Esophagus muscularis mucosa (tissue), 4 donors: ENCODE measurements around the gene IGF2BP3. TPM values are rescaled to one million over a fixed set of nuclear protein-coding genes. Genes with fewer than 3 reads are reported as not detected.

ENCODE experiments used
- DNase-seq: peaks from one replicate; pipeline ENCODE4 v3.0.0-alpha.2; 2017; ENCODE audit errors: extremely low spot score
- H3K27ac ChIP-seq, 4 donors: fragments of 200-600 bp; sonication (generic); replicated peaks in 1 of 4; 1 replicate in 3 of 4; 2 replicates in 1 of 4; pipeline ENCODE4 v1.5.1; 2016 to 2019; ENCODE audit warnings: mild to moderate bottlenecking in 1 of 4
- H3K27me3 ChIP-seq, 4 donors: fragments of 200-600 bp; sonication (generic); one replicate each; pipeline versions ENCODE4 v1.5.1 to v1.6.0; 2016 to 2019
- H3K36me3 ChIP-seq, 4 donors: fragments of 200-600 bp; sonication (generic); one replicate each; pipeline ENCODE4 v1.5.1; 2016 to 2019
- H3K4me1 ChIP-seq, 4 donors: fragments of 200-600 bp; sonication (generic); one replicate each; pipeline ENCODE4 v1.5.1; 2016 to 2019
- H3K4me3 ChIP-seq, 4 donors: fragments of 200-600 bp; sonication (generic); 1 replicate in 2 of 4; 2 replicates in 2 of 4; pipeline ENCODE4 v1.5.1; 2016 to 2019; ENCODE audit warnings: mild to moderate bottlenecking in 4 of 4, moderate library complexity in 1 of 4
- H3K9me3 ChIP-seq, 4 donors: fragments of 200-600 bp; sonication (generic); 1 replicate in 3 of 4; 2 replicates in 1 of 4; pipeline ENCODE4 v1.5.1; 2016 to 2019
- EP300 ChIP-seq: sonication (generic); formaldehyde crosslinking; IDR thresholded peaks from one replicate; pipeline ENCODE4 v1.6.1; 2017; ENCODE audit warnings: antibody characterized with exemption
- POLR2A ChIP-seq: fragments of 450-650 bp; IDR thresholded peaks from one replicate; pipeline ENCODE4 v1.6.1; 2017; ENCODE audit warnings: antibody characterized with exemption, moderate library complexity, mild to moderate bottlenecking, low read depth
- POLR2AphosphoS5 ChIP-seq, 2 donors: sonication (generic); formaldehyde crosslinking; IDR thresholded peaks; one replicate each; pipeline ENCODE4 v1.6.1; 2017; ENCODE audit warnings: antibody characterized with exemption in 2 of 2
- WGBS: methylation state at CpG from one replicate; pipeline ENCODE4 v1.1.5; 2018; 5-methylcytosine and 5-hydroxymethylcytosine counted together
- intact Hi-C: fragments of 100-400 bp; cut with DNase I; formaldehyde crosslinking; loops from one replicate; pipeline ENCODE4 v1.15.1; 2023
- total RNA-seq, 4 donors: library from RNA; depleted of rRNA; stranded (reverse); fragments of >200 nt; gene quantifications; one replicate each; pipeline versions ENCODE4 v1.1.0 to v1.2.1, GENCODE V29; 2016
- TF ChIP-seq, protein P1 (sequence below), 3 experiments: fragments of 200-600 bp in 2 of 3; fragments of 450-650 bp in 1 of 3; sonication (generic) in 2 of 3; IDR thresholded peaks; one replicate each; pipeline ENCODE4 v1.5.1; 2017 to 2019; ENCODE audit warnings: antibody characterized with exemption in 3 of 3, mild to moderate bottlenecking in 2 of 3, moderate library complexity in 1 of 3

The IGF2BP3 gene
- total RNA-seq, 4 donors from 2014 or later, result 0.45 to 1.7 TPM; not detected in 2

DNA sequence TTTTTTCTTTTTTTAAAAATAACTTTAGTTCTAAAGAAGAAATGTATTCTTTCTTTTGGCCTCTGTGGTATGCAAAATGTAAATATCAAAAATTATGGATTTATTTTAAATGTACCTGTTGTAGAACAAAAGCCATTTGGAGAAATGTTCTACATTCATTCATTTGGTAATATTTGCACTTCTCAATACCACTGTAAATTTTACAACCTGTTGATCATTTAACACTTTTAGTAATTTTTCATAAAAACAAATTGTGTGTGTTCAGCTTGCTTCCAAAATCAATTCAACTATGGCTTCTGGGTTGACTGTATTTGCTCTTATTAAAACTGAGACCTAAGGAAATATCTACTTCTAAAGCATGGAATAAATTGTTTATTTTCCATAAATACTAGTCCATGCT lies 2.3 kb upstream of the IGF2BP3 start:
- H3K4me1 ChIP-seq, result peaks cover 49 to 54% (median 54%) of the 10 kb centered on the region in 4 donors
- DNase-seq, result no peak
- no peaks in the 10 kb centered on the region for H3K9me3 ChIP-seq
- H3K27ac ChIP-seq, result no peak overlapping the region
- H3K4me3 ChIP-seq, result no peak overlapping the region
- TF ChIP-seq POLR2A (no peak), EP300 (no peak), POLR2AphosphoS5 (IDR thresholded peaks at IDR 0.05) (no peak)
- TF ChIP-seq, protein P1, sequence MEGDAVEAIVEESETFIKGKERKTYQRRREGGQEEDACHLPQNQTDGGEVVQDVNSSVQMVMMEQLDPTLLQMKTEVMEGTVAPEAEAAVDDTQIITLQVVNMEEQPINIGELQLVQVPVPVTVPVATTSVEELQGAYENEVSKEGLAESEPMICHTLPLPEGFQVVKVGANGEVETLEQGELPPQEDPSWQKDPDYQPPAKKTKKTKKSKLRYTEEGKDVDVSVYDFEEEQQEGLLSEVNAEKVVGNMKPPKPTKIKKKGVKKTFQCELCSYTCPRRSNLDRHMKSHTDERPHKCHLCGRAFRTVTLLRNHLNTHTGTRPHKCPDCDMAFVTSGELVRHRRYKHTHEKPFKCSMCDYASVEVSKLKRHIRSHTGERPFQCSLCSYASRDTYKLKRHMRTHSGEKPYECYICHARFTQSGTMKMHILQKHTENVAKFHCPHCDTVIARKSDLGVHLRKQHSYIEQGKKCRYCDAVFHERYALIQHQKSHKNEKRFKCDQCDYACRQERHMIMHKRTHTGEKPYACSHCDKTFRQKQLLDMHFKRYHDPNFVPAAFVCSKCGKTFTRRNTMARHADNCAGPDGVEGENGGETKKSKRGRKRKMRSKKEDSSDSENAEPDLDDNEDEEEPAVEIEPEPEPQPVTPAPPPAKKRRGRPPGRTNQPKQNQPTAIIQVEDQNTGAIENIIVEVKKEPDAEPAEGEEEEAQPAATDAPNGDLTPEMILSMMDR (IDR thresholded peaks at IDR 0.05), result no peak
- H3K27me3 ChIP-seq, result peaks cover 23 to 100% (median 94%) of the 10 kb centered on the region in 4 donors
- intact Hi-C loops, result no loop called here
- no peaks in the 10 kb centered on the region for H3K36me3 ChIP-seq

DNA sequence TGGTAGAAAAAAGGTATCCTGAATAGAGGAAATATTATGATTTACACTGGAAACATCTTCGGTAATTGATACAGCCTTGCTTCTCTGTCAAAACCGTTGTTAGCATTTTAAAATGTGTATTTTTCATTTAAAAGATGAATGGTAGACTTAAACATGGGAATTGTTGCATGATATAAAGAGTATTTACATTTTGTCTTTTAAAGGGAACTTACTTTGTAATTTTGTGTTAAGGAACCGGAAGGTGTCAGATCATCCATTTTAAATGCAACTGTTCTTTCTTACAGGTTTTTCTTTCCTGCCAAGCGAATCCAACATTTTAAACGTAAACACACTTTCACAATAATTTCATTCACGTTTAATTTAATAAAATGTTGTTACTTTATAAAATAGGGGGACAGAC lies 1.8 kb upstream of the IGF2BP3 start:
- no peak overlapping the region for H3K27ac ChIP-seq
- no peak for TF ChIP-seq EP300
- TF ChIP-seq POLR2A, result no peak
- no peak for TF ChIP-seq POLR2AphosphoS5 (IDR thresholded peaks at IDR 0.05)
- TF ChIP-seq, protein P1 (IDR thresholded peaks at IDR 0.05), result no peak
- intact Hi-C loops, result no loop called here
- no peak for DNase-seq
- no peaks in the 10 kb centered on the region for H3K36me3 ChIP-seq
- peaks cover 51 to 58% (median 57%) of the 10 kb centered on the region in 4 donors for H3K4me1 ChIP-seq
- no peak overlapping the region for H3K4me3 ChIP-seq
- 72% methylated on average over 6 of the region's 6 CpGs for WGBS
- peaks cover 23 to 100% (median 95%) of the 10 kb centered on the region in 4 donors for H3K27me3 ChIP-seq
- no peaks in the 10 kb centered on the region for H3K9me3 ChIP-seq

DNA sequence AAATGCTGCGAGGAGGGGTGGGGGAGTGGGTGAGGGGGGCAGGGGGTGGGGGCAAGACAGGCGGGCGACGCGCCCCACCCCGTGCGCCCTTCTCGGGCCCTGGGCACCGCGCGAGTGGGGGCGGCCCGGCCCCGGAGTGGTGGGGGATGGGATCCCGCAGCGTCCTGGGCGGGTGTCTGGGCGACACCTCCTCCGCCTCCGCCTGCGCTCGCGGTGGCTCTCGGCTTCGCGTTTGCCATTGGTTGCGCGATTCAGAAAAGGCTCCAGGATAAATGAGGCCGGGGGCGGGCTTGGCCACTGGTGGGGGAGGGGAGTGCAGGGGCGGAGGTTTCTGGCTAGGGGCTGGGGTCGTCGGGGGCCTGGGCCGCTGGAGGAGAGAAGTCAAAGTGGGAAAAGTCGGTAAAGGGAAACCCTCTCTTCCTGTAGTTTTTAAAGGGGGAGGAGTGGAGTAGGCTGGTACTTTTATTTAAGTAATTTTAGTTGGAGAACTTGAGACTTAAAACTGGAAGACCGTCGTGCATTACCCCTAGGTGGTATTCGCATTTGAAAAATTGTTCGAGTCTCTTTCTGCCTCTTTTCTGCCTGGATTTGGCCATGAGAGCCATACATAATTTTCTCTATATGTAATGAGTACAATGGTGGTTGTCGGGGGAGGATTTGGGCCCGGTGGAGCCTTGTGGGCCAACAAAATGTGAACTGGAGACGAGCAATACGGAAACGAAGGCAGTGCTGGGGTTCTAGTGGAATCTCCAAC lies 992 bp upstream of the IGF2BP3 start:
- peaks cover 23 to 99% (median 92%) of the 10 kb centered on the region in 4 donors for H3K27me3 ChIP-seq
- no peaks in the 10 kb centered on the region for H3K36me3 ChIP-seq
- peak; percentile 77 for DNase-seq
- peak overlapping the region; percentile 26 to 50 (median 47) for H3K4me3 ChIP-seq
- no peak for TF ChIP-seq EP300
- peak in 1 of 2 donors; percentile 7 for TF ChIP-seq POLR2AphosphoS5 (IDR thresholded peaks at IDR 0.05)
- 13% methylated on average over 36 of the region's 44 CpGs for WGBS
- H3K4me1 ChIP-seq, result peaks cover 51 to 58% (median 57%) of the 10 kb centered on the region in 4 donors
- no peaks in the 10 kb centered on the region for H3K9me3 ChIP-seq
- H3K27ac ChIP-seq, result no peak overlapping the region
- intact Hi-C loops, result no loop called here

DNA sequence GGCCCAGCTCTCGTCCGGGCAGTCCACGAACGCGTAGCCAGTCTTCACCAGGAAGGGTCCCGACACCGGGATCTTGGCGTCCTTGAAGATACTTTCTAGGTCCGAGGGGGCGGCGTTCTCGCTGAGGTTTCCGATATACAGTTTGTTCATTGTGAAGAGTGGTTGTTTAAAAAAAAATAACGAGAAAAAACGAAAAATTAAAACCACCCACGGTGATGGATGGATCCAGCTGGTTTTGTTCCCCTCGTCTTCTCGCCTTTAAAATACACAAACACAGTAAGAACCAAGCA lies 385 bp downstream of the IGF2BP3 start:
- Histone ChIP-seq H3K4me3 (peak overlapping the region; percentile 41 to 50 (median 47)), H3K36me3 (no peaks in the 10 kb centered on the region), H3K27me3 (peaks cover 23 to 99% (median 89%) of the 10 kb centered on the region in 4 donors), H3K9me3 (no peaks in the 10 kb centered on the region), H3K4me1 (peaks cover 51 to 58% (median 57%) of the 10 kb centered on the region in 4 donors), H3K27ac (no peak overlapping the region)
- TF ChIP-seq POLR2AphosphoS5 (IDR thresholded peaks at IDR 0.05) (no peak), POLR2A (no peak), EP300 (no peak)
- TF ChIP-seq, protein P1 (IDR thresholded peaks at IDR 0.05), result no peak
- 3% methylated on average over 13 of the region's 18 CpGs for WGBS
- DNase-seq, result no peak
- intact Hi-C loops, result no loop called here

DNA sequence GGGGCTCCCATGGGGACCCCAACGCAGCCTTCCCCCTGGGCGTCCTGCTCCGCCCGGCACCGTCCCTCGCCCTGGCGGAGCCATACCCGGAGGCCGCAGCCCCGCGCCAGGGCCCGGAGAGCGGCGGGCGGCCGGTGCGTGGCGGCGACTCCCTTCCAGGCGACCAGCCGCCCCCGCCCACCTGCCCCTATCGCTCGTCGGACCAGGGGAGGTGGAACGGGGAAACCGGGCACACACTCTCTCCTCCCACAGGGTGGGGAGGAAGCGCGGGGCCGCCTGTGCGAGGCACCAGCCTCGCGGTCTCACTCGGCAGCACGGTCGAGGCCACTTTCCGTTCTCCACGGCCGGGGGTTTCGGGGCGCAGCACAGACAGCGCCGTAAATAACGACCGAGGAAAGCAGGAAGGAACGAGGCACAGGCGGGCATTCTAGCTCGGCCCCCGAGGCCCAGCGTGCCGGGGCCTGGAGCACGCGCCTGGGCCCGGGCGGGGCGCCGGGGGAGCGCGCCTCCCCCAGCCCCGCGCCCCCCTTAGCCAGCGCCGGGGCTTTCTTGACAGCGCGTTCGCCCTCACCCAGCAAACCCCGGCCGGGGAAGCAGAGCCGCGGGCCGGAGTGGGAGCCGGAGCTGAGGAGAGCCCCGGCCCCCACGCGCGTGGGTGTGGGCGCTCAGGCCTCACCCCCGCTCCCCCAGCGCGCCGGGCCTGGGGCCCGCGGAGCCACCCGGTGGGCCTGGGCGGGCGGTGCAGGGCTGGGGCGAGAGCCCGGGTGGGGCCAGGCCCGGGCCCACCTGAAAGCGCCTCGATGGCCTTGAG lies 936 bp downstream of the IGF2BP3 start:
- no peaks in the 10 kb centered on the region for H3K9me3 ChIP-seq
- TF ChIP-seq POLR2A (no peak), POLR2AphosphoS5 (IDR thresholded peaks at IDR 0.05) (no peak), EP300 (no peak)
- TF ChIP-seq, protein P1 (IDR thresholded peaks at IDR 0.05), result no peak
- WGBS, result 3% methylated on average over 25 of the region's 91 CpGs
- peaks cover 20 to 99% (median 84%) of the 10 kb centered on the region in 4 donors for H3K27me3 ChIP-seq
- peak; percentile 60 for DNase-seq
- H3K27ac ChIP-seq, result no peak overlapping the region
- intact Hi-C loops, result no loop called here
- no peaks in the 10 kb centered on the region for H3K36me3 ChIP-seq
- peaks cover 48 to 54% (median 52%) of the 10 kb centered on the region in 4 donors for H3K4me1 ChIP-seq
- peak overlapping the region; percentile 41 to 50 (median 47) for H3K4me3 ChIP-seq
